ENCODE measurements around the gene RTRAF. TPM values are rescaled to one million over a fixed set of nuclear protein-coding genes. Genes with fewer than 3 reads are reported as not detected.

The RTRAF gene
- total and polyA plus RNA-seq, 4 experiments from 2014 or later, result 105 to 201 (median 138) TPM

Other genes starting within 250 kb of the RTRAF start
- gene GNG2, start 128.9 kb upstream of the RTRAF start, total RNA-seq, result 10 to 100 TPM; 81.3 to 84.8 TPM
- gene GNG2, start 128.9 kb upstream of the RTRAF start, polyA plus RNA-seq, result 100 to 1,000 TPM; 159 to 177 TPM
- not detected for gene NID2, start 79.5 kb downstream of the RTRAF start, total RNA-seq
- gene NID2, start 79.5 kb downstream of the RTRAF start, polyA plus RNA-seq, result under 1 TPM; 0.34 to 0.37 TPM

Measured in CD4-positive, alpha-beta memory T cell (primary cell).